GM19467 (cell line): Measurements from ENCODE around the gene MATN3.

Source experiments
- ATAC-seq: cut with Tn5 transposase; IDR thresholded peaks from one replicate; pipeline ENCODE4 v1.9.1; 2021; ENCODE audit warnings: mild to moderate bottlenecking, moderate library complexity; ENCODE audit not compliant: unreplicated experiment

MATN3 gene

GRCh38 chr2:19942199-19942598 lies 70.3 kb downstream of the MATN3 start:
- no peak for ATAC-seq
